Panc1 (cell line): ENCODE results near the gene COL6A2. TPM values are rescaled to one million over a fixed set of nuclear protein-coding genes. Genes with fewer than 3 reads are reported as not detected.

Experiments used
- ATAC-seq: fragments of 200-7000 bp; cut with Tn5 transposase; 2 replicates; pipeline ENCODE4 v1.9.1; 2020; ENCODE audit warnings: mild to moderate bottlenecking, moderate library complexity
- BruUV-seq: library from RNA; stranded (reverse); fragments of 400-500 nt; replicated peaks from 2 replicates; lab custom pipeline; 2021; lab: Mats Ljungman, UMichigan
- CTCF ChIA-PET: fragments of 300-600 bp; sonication (Branson Sonifier 250); formaldehyde crosslinking; loops from one replicate; lab custom pipeline; 2022; ENCODE audit warnings: antibody characterized with exemption; lab: Charles Lee
- POLR2A ChIA-PET: fragments of 300-600 bp; sonication (Branson Sonifier 250); formaldehyde crosslinking; loops from one replicate; lab custom pipeline; 2022; ENCODE audit warnings: antibody characterized with exemption; lab: Charles Lee
- DNase-seq: peaks from one replicate; pipeline ENCODE4 v3.0.0-alpha.2; 2010; ENCODE audit warnings: low read depth, low spot score
- H3K27ac ChIP-seq: 2 replicates; pipeline ENCODE4 v1.5.1; 2011; ENCODE audit warnings: mild to moderate bottlenecking, low read length, inconsistent platforms
- H3K27me3 ChIP-seq: fragments of 200-500 bp; sonication (Bioruptor generic); 2 replicates; pipeline ENCODE4 v1.6.0; 2014; ENCODE audit warnings: low read length, inconsistent platforms; ENCODE audit not compliant: control insufficient read depth, insufficient read depth
- H3K36me3 ChIP-seq: fragments of 200-500 bp; sonication (Bioruptor generic); 2 replicates; pipeline ENCODE4 v1.5.1; 2014; ENCODE audit warnings: inconsistent platforms, mild to moderate bottlenecking, low read length, moderate library complexity; ENCODE audit not compliant: control insufficient read depth, insufficient read depth
- H3K4me1 ChIP-seq: 2 replicates; pipeline ENCODE4 v1.5.1; 2011; ENCODE audit warnings: inconsistent platforms, mild to moderate bottlenecking, low read length, moderate library complexity; ENCODE audit not compliant: control insufficient read depth, insufficient read depth
- H3K4me3 ChIP-seq, 2 experiments: 2 replicates each; pipeline ENCODE4 v1.5.1; 2011 to 2012; ENCODE audit warnings: low read depth in 2 of 2, low read length in 2 of 2, mild to moderate bottlenecking in 2 of 2, inconsistent platforms in 1 of 2, moderate library complexity in 1 of 2
- H3K9me3 ChIP-seq: fragments of 200-500 bp; sonication (Bioruptor generic); 2 replicates; pipeline ENCODE4 v1.5.1; 2014; ENCODE audit warnings: low read depth, mild to moderate bottlenecking, inconsistent platforms, low read length, moderate library complexity; ENCODE audit not compliant: control insufficient read depth, insufficient read depth
- POLR2AphosphoS5 ChIP-seq: IDR thresholded peaks from 2 replicates; pipeline ENCODE4 v1.6.1; 2012; ENCODE audit warnings: mild to moderate bottlenecking, low read depth, low read length, moderate library complexity
- SIN3A ChIP-seq: IDR thresholded peaks from 2 replicates; pipeline ENCODE4 v1.6.1; 2012; ENCODE audit warnings: low read depth, mild to moderate bottlenecking, low read length, moderate library complexity, borderline replicate concordance; ENCODE audit not compliant: insufficient read depth
- TCF7L2 ChIP-seq: IDR thresholded peaks from 2 replicates; pipeline ENCODE4 v1.6.1; 2011; ENCODE audit warnings: mild to moderate bottlenecking, low read depth, low read length, inconsistent platforms
- in situ Hi-C: cut with HindIII; loops from 2 replicates; pipeline ENCODE4 v1.10.0; 2016; ENCODE audit warnings: low sequenced_read_pairs, low pct_unique_long_range_greater_than_20kb
- intact Hi-C: fragments of 100-400 bp; cut with micrococcal nuclease; formaldehyde crosslinking; loops from one replicate; pipeline ENCODE4 v1.10.0; 2022; ENCODE audit not compliant: unreplicated experiment
- total RNA-seq: library from RNA; stranded (reverse); gene quantifications from one replicate; pipeline ENCODE4 v1.2.1, GENCODE V29; 2021; ENCODE audit not compliant: unreplicated experiment
- TF ChIP-seq, protein P1 (sequence below): fragments of 450-650 bp; IDR thresholded peaks from 2 replicates; pipeline ENCODE4 v1.5.1; 2017; ENCODE audit warnings: mild to moderate bottlenecking
- TF ChIP-seq, protein P2 (sequence below), 2 experiments: IDR thresholded peaks; 2 replicates each; pipeline ENCODE4 v1.6.1; 2011 to 2012; ENCODE audit warnings: low read depth in 2 of 2, control low read depth in 1 of 2, low read length in 1 of 2, mild to moderate bottlenecking in 1 of 2, moderate library complexity in 1 of 2; ENCODE audit not compliant: insufficient read depth in 1 of 2

The COL6A2 gene
- total RNA-seq, 1 experiment from 2014 or later: 29.9 TPM

DNA sequence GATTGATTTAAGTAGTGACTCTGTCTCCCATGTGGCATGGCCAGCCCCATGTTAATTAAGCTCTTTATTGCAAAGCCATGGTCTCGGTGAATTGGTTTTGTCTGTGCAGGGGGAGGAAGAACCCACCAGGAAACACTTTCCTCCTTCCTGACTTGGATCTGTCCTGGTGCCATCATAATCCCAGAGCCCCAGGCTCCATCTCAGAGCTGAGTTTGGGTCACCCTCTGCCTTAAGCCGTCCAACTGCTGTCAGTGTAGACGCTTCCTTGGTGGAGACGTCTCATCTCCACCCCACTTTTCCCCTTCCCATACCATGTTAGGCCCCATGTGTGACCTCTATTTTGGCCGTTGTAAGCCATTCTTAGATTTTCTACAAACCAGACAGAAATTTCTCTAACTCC is 36.0 kb upstream of the COL6A2 start:
- H3K27me3 ChIP-seq: no peaks in the 10 kb centered on the region
- ChIA-PET POLR2A (no interaction called here), CTCF (no interaction called here)
- BruUV-seq: no TSS peak
- no peaks in the 10 kb centered on the region for H3K36me3 ChIP-seq
- in situ Hi-C loops: no loop called here
- H3K4me3 ChIP-seq: no peak overlapping the region
- ATAC-seq (no peak), DNase-seq (no peak)
- H3K9me3 ChIP-seq: no peaks in the 10 kb centered on the region
- TF ChIP-seq, protein P1, sequence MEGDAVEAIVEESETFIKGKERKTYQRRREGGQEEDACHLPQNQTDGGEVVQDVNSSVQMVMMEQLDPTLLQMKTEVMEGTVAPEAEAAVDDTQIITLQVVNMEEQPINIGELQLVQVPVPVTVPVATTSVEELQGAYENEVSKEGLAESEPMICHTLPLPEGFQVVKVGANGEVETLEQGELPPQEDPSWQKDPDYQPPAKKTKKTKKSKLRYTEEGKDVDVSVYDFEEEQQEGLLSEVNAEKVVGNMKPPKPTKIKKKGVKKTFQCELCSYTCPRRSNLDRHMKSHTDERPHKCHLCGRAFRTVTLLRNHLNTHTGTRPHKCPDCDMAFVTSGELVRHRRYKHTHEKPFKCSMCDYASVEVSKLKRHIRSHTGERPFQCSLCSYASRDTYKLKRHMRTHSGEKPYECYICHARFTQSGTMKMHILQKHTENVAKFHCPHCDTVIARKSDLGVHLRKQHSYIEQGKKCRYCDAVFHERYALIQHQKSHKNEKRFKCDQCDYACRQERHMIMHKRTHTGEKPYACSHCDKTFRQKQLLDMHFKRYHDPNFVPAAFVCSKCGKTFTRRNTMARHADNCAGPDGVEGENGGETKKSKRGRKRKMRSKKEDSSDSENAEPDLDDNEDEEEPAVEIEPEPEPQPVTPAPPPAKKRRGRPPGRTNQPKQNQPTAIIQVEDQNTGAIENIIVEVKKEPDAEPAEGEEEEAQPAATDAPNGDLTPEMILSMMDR: no peak
- H3K27ac ChIP-seq: no peak overlapping the region
- H3K4me1 ChIP-seq: no peaks in the 10 kb centered on the region
- intact Hi-C loops: no loop called here

DNA sequence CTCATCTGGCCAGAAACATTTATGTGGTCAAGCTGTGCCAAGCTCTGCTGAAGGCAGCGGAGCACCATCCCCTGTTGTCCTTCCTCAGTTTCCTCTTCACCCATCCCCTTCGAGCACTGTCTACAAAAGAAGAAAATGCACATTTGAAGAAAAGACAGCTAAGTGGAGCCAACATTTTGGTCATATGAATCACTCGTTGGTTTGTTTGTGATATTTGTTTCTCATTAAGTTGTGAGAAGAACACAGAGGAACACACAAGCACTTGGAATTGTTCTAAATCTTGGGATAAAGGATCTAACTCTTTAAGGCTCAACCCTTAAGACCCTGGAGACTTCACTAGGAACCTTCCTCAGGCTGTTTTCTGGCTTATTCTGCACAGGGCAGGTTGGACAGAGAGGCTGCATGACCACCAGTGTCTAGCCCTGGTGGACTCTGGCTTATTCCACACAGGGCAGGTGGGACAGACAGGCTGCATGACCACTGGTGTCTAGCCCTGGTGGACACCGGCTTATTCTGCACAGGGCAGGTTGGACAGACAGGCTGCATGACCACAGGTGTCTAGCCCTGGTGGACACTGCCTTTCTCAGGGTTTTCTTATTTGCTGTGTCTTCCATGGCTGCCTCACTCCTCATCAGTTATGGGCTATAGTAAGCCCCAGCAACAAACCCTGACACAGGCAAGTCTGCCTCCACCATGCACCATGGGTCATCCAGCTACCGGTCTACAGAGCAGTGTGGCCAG is 35.3 kb upstream of the COL6A2 start:
- Histone ChIP-seq H3K36me3 (no peaks in the 10 kb centered on the region), H3K4me3 (no peak overlapping the region), H3K27me3 (no peaks in the 10 kb centered on the region), H3K4me1 (no peaks in the 10 kb centered on the region), H3K27ac (no peak overlapping the region), H3K9me3 (no peaks in the 10 kb centered on the region)
- ChIA-PET CTCF (no interaction called here), POLR2A (no interaction called here)
- in situ Hi-C loops: no loop called here
- BruUV-seq: no TSS peak
- intact Hi-C loops: no loop called here
- no peak for DNase-seq
- ATAC-seq: no peak
- TF ChIP-seq, protein P2, sequence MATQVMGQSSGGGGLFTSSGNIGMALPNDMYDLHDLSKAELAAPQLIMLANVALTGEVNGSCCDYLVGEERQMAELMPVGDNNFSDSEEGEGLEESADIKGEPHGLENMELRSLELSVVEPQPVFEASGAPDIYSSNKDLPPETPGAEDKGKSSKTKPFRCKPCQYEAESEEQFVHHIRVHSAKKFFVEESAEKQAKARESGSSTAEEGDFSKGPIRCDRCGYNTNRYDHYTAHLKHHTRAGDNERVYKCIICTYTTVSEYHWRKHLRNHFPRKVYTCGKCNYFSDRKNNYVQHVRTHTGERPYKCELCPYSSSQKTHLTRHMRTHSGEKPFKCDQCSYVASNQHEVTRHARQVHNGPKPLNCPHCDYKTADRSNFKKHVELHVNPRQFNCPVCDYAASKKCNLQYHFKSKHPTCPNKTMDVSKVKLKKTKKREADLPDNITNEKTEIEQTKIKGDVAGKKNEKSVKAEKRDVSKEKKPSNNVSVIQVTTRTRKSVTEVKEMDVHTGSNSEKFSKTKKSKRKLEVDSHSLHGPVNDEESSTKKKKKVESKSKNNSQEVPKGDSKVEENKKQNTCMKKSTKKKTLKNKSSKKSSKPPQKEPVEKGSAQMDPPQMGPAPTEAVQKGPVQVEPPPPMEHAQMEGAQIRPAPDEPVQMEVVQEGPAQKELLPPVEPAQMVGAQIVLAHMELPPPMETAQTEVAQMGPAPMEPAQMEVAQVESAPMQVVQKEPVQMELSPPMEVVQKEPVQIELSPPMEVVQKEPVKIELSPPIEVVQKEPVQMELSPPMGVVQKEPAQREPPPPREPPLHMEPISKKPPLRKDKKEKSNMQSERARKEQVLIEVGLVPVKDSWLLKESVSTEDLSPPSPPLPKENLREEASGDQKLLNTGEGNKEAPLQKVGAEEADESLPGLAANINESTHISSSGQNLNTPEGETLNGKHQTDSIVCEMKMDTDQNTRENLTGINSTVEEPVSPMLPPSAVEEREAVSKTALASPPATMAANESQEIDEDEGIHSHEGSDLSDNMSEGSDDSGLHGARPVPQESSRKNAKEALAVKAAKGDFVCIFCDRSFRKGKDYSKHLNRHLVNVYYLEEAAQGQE (IDR thresholded peaks at IDR 0.05; ENCODE audit: insufficient read depth in 1 of 2, low read depth in 2 of 2, low read length in 1 of 2): no peak
- TF ChIP-seq, protein P1: no peak
- TF ChIP-seq SIN3A: no peak
- no peak for TF ChIP-seq POLR2AphosphoS5
- TF ChIP-seq TCF7L2: no peak
